ENCODE data around the gene MTHFR.
"Not testable (repeated sequence)": the region's sequence is repeated elsewhere in the genome, so short reads cannot be mapped to it uniquely, and the experiment has no call there.

Gene MTHFR

GRCh38 chr1:11831945-11832725 is 26.4 kb upstream of the MTHFR start:
- peak; percentile 74 for DNase-seq

GRCh38 chr1:11828511-11828910 is 22.7 kb upstream of the MTHFR start:
- no peak for DNase-seq

GRCh38 chr1:11826946-11827345 is 21.2 kb upstream of the MTHFR start:
- no peak for DNase-seq

- no peak for DNase-seq
Measured at GRCh38 chr1:11825131-11825530, 19.4 kb upstream of the MTHFR start.

- DNase-seq: no peak
Measured at GRCh38 chr1:11823366-11824137, 17.8 kb upstream of the MTHFR start.

- DNase-seq: no peak
Measured at GRCh38 chr1:11822091-11822490, 16.3 kb upstream of the MTHFR start.

- no peak for DNase-seq
Measured at GRCh38 chr1:11817192-11817591, 11.4 kb upstream of the MTHFR start.

- DNase-seq: no peak
Measured at GRCh38 chr1:11813021-11813420, 7.3 kb upstream of the MTHFR start.

GRCh38 chr1:11807133-11807532 is 1.4 kb upstream of the MTHFR start:
- DNase-seq: no peak

GRCh38 chr1:11806307-11806936 is 658 bp upstream of the MTHFR start:
- DNase-seq: no peak

GRCh38 chr1:11804666-11805421 is 920 bp downstream of the MTHFR start:
- peak; percentile 33 for DNase-seq

GRCh38 chr1:11803924-11804665 is 1.7 kb downstream of the MTHFR start:
- DNase-seq: not testable (repeated sequence)

GRCh38 chr1:11802973-11803885 is 2.5 kb downstream of the MTHFR start:
- DNase-seq: peak; percentile 53

GRCh38 chr1:11802616-11802972 is 3.2 kb downstream of the MTHFR start:
- no peak for DNase-seq

- no peak for DNase-seq
Measured at GRCh38 chr1:11800756-11801433, 4.9 kb downstream of the MTHFR start.

- no peak for DNase-seq
Measured at GRCh38 chr1:11800391-11800755, 5.4 kb downstream of the MTHFR start.

- DNase-seq: no peak
Measured at GRCh38 chr1:11799896-11800295, 5.9 kb downstream of the MTHFR start.

GRCh38 chr1:11799099-11799498 is 6.7 kb downstream of the MTHFR start:
- no peak for DNase-seq

GRCh38 chr1:11797525-11798216 is 8.1 kb downstream of the MTHFR start:
- DNase-seq: no peak

Measured in NCI-H2029 (cell line).